Esophagus squamous epithelium (tissue), 5 donors: ENCODE measurements around the gene LRRC25. TPM values are rescaled to one million over a fixed set of nuclear protein-coding genes. Genes with fewer than 3 reads are reported as not detected.
A peak's percentile ranks its signal among the peaks of the same experiment; 100 is the strongest.

Source experiments
- DNase-seq: peaks from one replicate; lab custom pipeline; 2025; lab: John Stamatoyannopoulos, UW
- H3K27ac ChIP-seq, 4 donors: fragments of 200-600 bp; sonication (generic); one replicate each; pipeline ENCODE4 v1.5.1; 2016 to 2019; ENCODE audit warnings: mild to moderate bottlenecking in 1 of 4
- H3K27me3 ChIP-seq, 4 donors: fragments of 200-600 bp; sonication (generic); 1 replicate in 3 of 4; 2 replicates in 1 of 4; pipeline versions ENCODE4 v1.5.1 to v1.6.0; 2017 to 2021; ENCODE audit warnings: antibody characterized with exemption in 1 of 4
- H3K36me3 ChIP-seq, 3 donors: fragments of 200-600 bp; sonication (generic); one replicate each; pipeline ENCODE4 v1.5.1; 2016 to 2019
- H3K4me1 ChIP-seq, 3 donors: fragments of 200-600 bp; sonication (generic); one replicate each; pipeline ENCODE4 v1.5.1; 2017 to 2019
- H3K4me3 ChIP-seq, 4 donors: fragments of 200-600 bp; sonication (generic); 1 replicate in 3 of 4; 2 replicates in 1 of 4; pipeline ENCODE4 v1.5.1; 2016 to 2019; ENCODE audit warnings: mild to moderate bottlenecking in 2 of 4, moderate library complexity in 1 of 4
- H3K9me3 ChIP-seq, 3 donors: fragments of 200-600 bp; sonication (generic); one replicate each; pipeline ENCODE4 v1.5.1; 2016 to 2019
- CTCF ChIP-seq, 6 experiments: fragments of 450-650 bp in 4 of 6; fragments of 200-600 bp in 2 of 6; sonication (generic) in 2 of 6; IDR thresholded peaks; one replicate each; pipeline ENCODE4 v1.5.1; 2016 to 2019; ENCODE audit warnings: antibody characterized with exemption in 6 of 6, mild to moderate bottlenecking in 4 of 6, moderate library complexity in 4 of 6
- POLR2A ChIP-seq, 4 donors: fragments of 450-650 bp; IDR thresholded peaks; one replicate each; pipeline ENCODE4 v1.6.1; 2017; ENCODE audit warnings: antibody characterized with exemption in 4 of 4, mild to moderate bottlenecking in 4 of 4, moderate library complexity in 3 of 4
- WGBS, 2 donors: methylation state at CpG; one replicate each; pipeline ENCODE4 v1.1.5; 2018; 5-methylcytosine and 5-hydroxymethylcytosine counted together
- intact Hi-C: fragments of 100-400 bp; cut with DNase I; formaldehyde crosslinking; loops from one replicate; pipeline ENCODE4 v1.15.0; 2022
- total RNA-seq, 4 donors: library from RNA; depleted of rRNA; stranded (reverse); fragments of >200 nt; gene quantifications; one replicate each; pipeline ENCODE4 v1.1.0, GENCODE V29; 2016
- donor health status: DM: yes; HTN: yes; CAD: no.

The LRRC25 gene
- total RNA-seq, 4 donors from 2014 or later, result 0.53 to 10.3 (median 1.9) TPM

GRCh38 chr19:18388100-18388959 lies 9.1 kb downstream of the LRRC25 start:
- intact Hi-C loops, result no loop called here
- Histone ChIP-seq H3K9me3 (no peaks in the 10 kb centered on the region), H3K4me1 (peaks cover 3 to 37% (median 19%) of the 10 kb centered on the region in 3 donors), H3K4me3 (peak overlapping the region; percentile 3 to 58 (median 32)), H3K27ac (peak overlapping the region; percentile 3 to 50 (median 30)), H3K27me3 (peaks cover 0 to 39% (median 0%) of the 10 kb centered on the region in 4 donors), H3K36me3 (no peaks in the 10 kb centered on the region)
- WGBS, 2 donors, result 12 to 25% methylated on average over 16 to 18 of the region's 86 CpGs
- DNase-seq, result peak; percentile 56
- TF ChIP-seq POLR2A (IDR thresholded peaks at IDR 0.05) (peak in 1 of 4 donors; percentile 11), CTCF (IDR thresholded peaks at IDR 0.05) (peak; percentile 99 to 100 (median 99))

- intact Hi-C loops, result no loop called here
- Histone ChIP-seq H3K4me3 (peak overlapping the region in 3 of 4 donors; percentile 8 to 49 (median 37)), H3K4me1 (peaks cover 3 to 44% (median 23%) of the 10 kb centered on the region in 3 donors), H3K9me3 (no peaks in the 10 kb centered on the region), H3K27me3 (peaks cover 0 to 39% (median 0%) of the 10 kb centered on the region in 4 donors), H3K27ac (peak overlapping the region in 3 of 4 donors; percentile 10 to 51 (median 15)), H3K36me3 (no peaks in the 10 kb centered on the region)
- TF ChIP-seq CTCF (IDR thresholded peaks at IDR 0.05), result no peak
- no peak for TF ChIP-seq POLR2A (IDR thresholded peaks at IDR 0.05)
- DNase-seq, result no peak
- 61 to 62% methylated on average over 5 to 11 of the region's 14 CpGs for WGBS, 2 donors
Measured at GRCh38 chr19:18386543-18387271, 10.7 kb downstream of the LRRC25 start.

GRCh38 chr19:18385675-18386542 lies 11.5 kb downstream of the LRRC25 start, which contains the start of gene GDF15:
TSS of gene GDF15 (plus strand) at chr19:18386158. CDS start at chr19:18386190, 32 bp downstream.
- peaks cover 0 to 39% (median 0%) of the 10 kb centered on the region in 4 donors for H3K27me3 ChIP-seq
- intact Hi-C loops, result no loop called here
- no peak for DNase-seq
- peak in 5 of 6 experiments; percentile 21 to 64 (median 43) for TF ChIP-seq CTCF (IDR thresholded peaks at IDR 0.05)
- peak in 2 of 4 donors; percentile 31 to 67 for TF ChIP-seq POLR2A (IDR thresholded peaks at IDR 0.05)
- H3K36me3 ChIP-seq, result no peaks in the 10 kb centered on the region
- peak within 1 kb of the TSS in 3 of 4 donors; percentile 8 to 49 (median 37) for H3K4me3 ChIP-seq
- H3K27ac ChIP-seq, result peak within 1 kb of the TSS in 3 of 4 donors; percentile 10 to 51 (median 15)
- 7 to 61% methylated on average over 13 to 18 of the region's 33 CpGs for WGBS, 2 donors
- H3K9me3 ChIP-seq, result no peaks in the 10 kb centered on the region
- peaks cover 3 to 48% (median 24%) of the 10 kb centered on the region in 3 donors for H3K4me1 ChIP-seq

- intact Hi-C loops, result no loop called here
- 80 to 90% methylated on average over 3 of the region's 3 CpGs for WGBS, 2 donors
- H3K4me1 ChIP-seq, result peaks cover 8 to 54% (median 30%) of the 10 kb centered on the region in 3 donors
Measured at GRCh38 chr19:18385359-18385674, 12.1 kb downstream of the LRRC25 start.

More at GRCh38 chr19:18385359-18385674, 12.1 kb downstream of the LRRC25 start:
- H3K4me3 ChIP-seq, result no peak overlapping the region
- H3K9me3 ChIP-seq, result no peaks in the 10 kb centered on the region
- DNase-seq, result no peak
- no peak for TF ChIP-seq POLR2A (IDR thresholded peaks at IDR 0.05)
- no peak for TF ChIP-seq CTCF (IDR thresholded peaks at IDR 0.05)
- peak overlapping the region in 1 of 4 donors; percentile 6 for H3K27ac ChIP-seq
- peaks cover 0 to 39% (median 0%) of the 10 kb centered on the region in 4 donors for H3K27me3 ChIP-seq
- no peaks in the 10 kb centered on the region for H3K36me3 ChIP-seq
